T-cell (primary cell): ENCODE results near the gene LEMD3. TPM values are rescaled to one million over a fixed set of nuclear protein-coding genes. Genes with fewer than 3 reads are reported as not detected.
"Not testable (repeated sequence)": the region's sequence is repeated elsewhere in the genome, so short reads cannot be mapped to it uniquely, and the experiment has no call there.

Experiments
- ATAC-seq, 4 experiments: fragments of 200-7000 bp in 3 of 4; fragments of 150-1000 bp in 1 of 4; cut with Tn5 transposase; replicated peaks in 1 of 4; 1 replicate in 3 of 4; 2 replicates in 1 of 4; pipeline ENCODE4 v1.10.0; 2021; ENCODE audit warnings: moderate library complexity in 3 of 4, mild to moderate bottlenecking in 2 of 4, moderate number of reproducible peaks in 1 of 4
- CTCF ChIA-PET, 2 donors: fragments of 300-600 bp; sonication (Branson Sonifier 250); formaldehyde crosslinking; loops; one replicate each; lab custom pipeline; 2022; ENCODE audit warnings: antibody characterized with exemption in 2 of 2; lab: Charles Lee
- POLR2A ChIA-PET, 2 donors: fragments of 300-600 bp; sonication (Branson Sonifier 250); formaldehyde crosslinking; loops; one replicate each; lab custom pipeline; 2022; ENCODE audit warnings: antibody characterized with exemption in 2 of 2; lab: Charles Lee
- DNase-seq, 35 experiments: peaks; one replicate each; pipeline versions ENCODE4 v3.0.0 to v3.0.0-alpha.2; 2013 to 2023
- H3K27ac ChIP-seq: one replicate; pipeline ENCODE4 v1.5.1; 2013; ENCODE audit warnings: low read length
- H3K27me3 ChIP-seq, 2 experiments: replicated peaks in 1 of 2; 1 replicate in 1 of 2; 2 replicates in 1 of 2; pipeline versions ENCODE4 v1.6.1 to v1.7.0; 2013; ENCODE audit warnings: low read length in 1 of 2, mixed read lengths in 1 of 2; ENCODE audit not compliant: control insufficient read depth in 2 of 2, insufficient read depth in 2 of 2; ENCODE audit errors: extremely low read depth in 1 of 2
- H3K36me3 ChIP-seq, 2 donors: 1 replicate in 1 of 2; 2 replicates in 1 of 2; pipeline versions ENCODE4 v1.6.1 to v1.7.0; 2013; ENCODE audit warnings: low read length in 1 of 2; ENCODE audit not compliant: control insufficient read depth in 2 of 2, insufficient read depth in 1 of 2; ENCODE audit errors: extremely low read depth in 1 of 2
- H3K4me1 ChIP-seq, 2 experiments: 1 replicate in 1 of 2; 2 replicates in 1 of 2; pipeline versions ENCODE4 v1.6.1 to v1.7.0; 2013; ENCODE audit warnings: low read length in 2 of 2, mixed read lengths in 1 of 2; ENCODE audit not compliant: insufficient read depth in 2 of 2, control insufficient read depth in 1 of 2; ENCODE audit errors: extremely low read depth in 1 of 2
- H3K4me3 ChIP-seq, 2 donors: 1 replicate in 1 of 2; 2 replicates in 1 of 2; pipeline versions ENCODE4 v1.5.1 to v1.7.0; 2013; ENCODE audit warnings: mild to moderate bottlenecking in 2 of 2, low read length in 1 of 2, moderate library complexity in 1 of 2; ENCODE audit not compliant: control insufficient read depth in 1 of 2; ENCODE audit errors: extremely low read depth in 1 of 2
- H3K9me3 ChIP-seq: 2 replicates; pipeline ENCODE4 v1.7.0; 2013
- H3K27ac Mint-ChIP-seq, 2 donors: one replicate each; pipeline ENCODE4 v1.8.0; 2020 to 2021; ENCODE audit warnings: mild to moderate bottlenecking in 2 of 2, mixed read lengths in 2 of 2
- H3K27me3 Mint-ChIP-seq, 2 donors: one replicate each; pipeline ENCODE4 v1.8.0; 2021 to 2022; ENCODE audit warnings: mixed read lengths in 2 of 2
- H3K36me3 Mint-ChIP-seq: one replicate; pipeline ENCODE4 v1.8.0; 2021; ENCODE audit warnings: mixed read lengths
- H3K4me1 Mint-ChIP-seq, 3 donors: one replicate each; pipeline ENCODE4 v1.8.0; 2020 to 2022; ENCODE audit warnings: mixed read lengths in 3 of 3, mild to moderate bottlenecking in 1 of 3
- H3K4me3 Mint-ChIP-seq, 3 donors: one replicate each; pipeline ENCODE4 v1.8.0; 2020 to 2022; ENCODE audit warnings: mild to moderate bottlenecking in 3 of 3, mixed read lengths in 3 of 3, moderate library complexity in 3 of 3
- H3K9me3 Mint-ChIP-seq, 3 donors: one replicate each; pipeline ENCODE4 v1.8.0; 2020 to 2022; ENCODE audit warnings: mixed read lengths in 3 of 3
- WGBS: methylation state at CpG from one replicate; pipeline ENCODE4 v1.1.5; 2013; ENCODE audit warnings: missing lambda C conversion rate; ENCODE audit not compliant: insufficient coverage; 5-methylcytosine and 5-hydroxymethylcytosine counted together
- total RNA-seq, 35 experiments: library from RNA in 6 of 35; stranded (reverse) in 6 of 35; fragments of 120-200 nt in 1 of 35; gene quantifications; one replicate each; pipeline versions ENCODE4 v1.2.1 to v1.2.4 and lab custom pipeline; 2013 to 2026

The LEMD3 gene
- total RNA-seq, 5 donors from 2014 or later (not counting 1 experiment from before 2014, with no cell fraction given): 57.0 to 62.9 (median 58.2) TPM

DNA sequence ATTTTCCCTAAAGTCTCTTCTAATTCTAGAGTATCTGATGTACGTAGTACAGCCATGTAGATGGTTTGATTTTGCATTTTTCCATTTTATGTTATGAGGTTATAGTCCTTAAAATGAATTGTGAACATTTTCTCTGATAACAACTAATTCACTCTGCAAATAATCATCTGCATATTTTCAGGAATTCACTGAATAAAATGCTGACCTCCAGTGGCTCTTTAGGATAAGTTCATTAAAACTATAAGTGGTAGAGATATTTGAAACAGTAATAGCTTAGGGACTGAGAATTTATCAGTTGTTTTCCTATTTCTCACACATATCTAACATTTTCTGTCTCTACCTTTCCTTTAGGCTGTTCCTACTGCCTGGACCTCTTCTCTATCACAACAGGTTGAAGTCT, 113.5 kb downstream of the LEMD3 start:
- peaks cover 7 to 8% (median 7%) of the 10 kb centered on the region in 3 donors for H3K4me1 Mint-ChIP-seq
- Histone ChIP-seq H3K27me3 (peaks cover 0 to 27% of the 10 kb centered on the region in 2 experiments), H3K27ac (no peak overlapping the region), H3K9me3 (no peaks in the 10 kb centered on the region), H3K36me3 (no peaks in the 10 kb centered on the region), H3K4me1 (peaks cover 0 to 6% of the 10 kb centered on the region in 2 experiments), H3K4me3 (no peak overlapping the region)
- CTCF ChIA-PET: interaction anchor here in 1 of 2 donors (0.6 kb wide), 1 partner anchor 21 kb away, joined by 3 read pairs; no protein-coding TSS in a partner anchor
- peaks cover 41 to 44% of the 10 kb centered on the region in 2 donors for H3K27me3 Mint-ChIP-seq
- no peak for DNase-seq
- POLR2A ChIA-PET: no interaction called here
- no peaks in the 10 kb centered on the region for H3K36me3 Mint-ChIP-seq
- H3K4me3 Mint-ChIP-seq: no peak overlapping the region
- no peak overlapping the region for H3K27ac Mint-ChIP-seq
- WGBS: no CpG with 5 or more reads among the region's 1 CpG
- ATAC-seq: no peak
- no peaks in the 10 kb centered on the region for H3K9me3 Mint-ChIP-seq

DNA sequence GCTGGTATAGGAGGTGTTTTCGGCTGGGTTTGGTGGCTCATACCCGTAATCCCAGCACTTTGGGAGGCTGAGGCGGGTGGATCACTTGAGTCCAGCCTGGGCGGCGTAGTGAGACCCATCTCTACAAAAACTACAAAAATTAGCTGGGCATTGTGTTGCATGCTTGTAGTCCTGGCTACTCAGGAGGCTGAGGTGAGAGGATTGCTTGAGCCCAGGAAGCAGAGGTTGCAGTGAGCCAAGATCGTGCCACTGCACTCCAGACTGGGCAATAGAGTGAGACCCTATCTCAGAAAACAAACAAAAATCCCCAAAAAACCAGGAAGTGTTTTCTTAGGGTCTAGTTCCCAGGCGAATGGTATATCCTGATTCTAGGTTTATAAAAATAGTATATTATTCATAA, 116.1 kb downstream of the LEMD3 start:
- H3K36me3 ChIP-seq, DNase-seq, H3K9me3 Mint-ChIP-seq, ATAC-seq, H3K4me1 Mint-ChIP-seq, H3K4me3 ChIP-seq, H3K9me3 ChIP-seq, H3K27ac Mint-ChIP-seq, H3K27ac ChIP-seq, POLR2A ChIA-PET, H3K4me3 Mint-ChIP-seq, H3K36me3 Mint-ChIP-seq, H3K4me1 ChIP-seq, CTCF ChIA-PET: not testable (repeated sequence)
- peaks cover 0 to 14% of the 10 kb centered on the region in 2 experiments for H3K27me3 ChIP-seq
- H3K27me3 Mint-ChIP-seq: peaks cover 30 to 32% of the 10 kb centered on the region in 2 donors
- WGBS: 100% methylated on average over 1 of the region's 7 CpGs

DNA sequence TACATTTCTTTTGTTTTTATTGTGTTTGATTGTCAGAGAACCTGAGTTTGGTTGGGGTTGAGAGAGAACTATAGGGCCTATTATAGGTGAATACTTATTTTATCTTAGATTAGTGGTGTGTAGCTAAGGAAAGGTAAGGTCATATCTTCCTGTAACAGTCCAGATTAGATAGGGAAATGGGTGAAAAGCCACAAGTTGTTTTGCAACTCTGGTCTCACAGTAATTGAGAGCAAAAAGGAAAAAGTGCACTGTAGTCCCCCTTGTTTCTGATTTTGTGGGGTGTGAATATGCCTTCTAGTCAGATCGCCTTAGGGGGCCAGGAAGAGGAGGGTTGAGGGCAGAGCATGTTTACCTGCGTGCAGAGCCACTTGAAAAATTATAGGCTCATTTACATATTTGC, 118.0 kb downstream of the LEMD3 start:
- Mint-ChIP-seq H3K4me3 (no peak overlapping the region), H3K9me3 (no peaks in the 10 kb centered on the region), H3K27me3 (peaks cover 21 to 24% of the 10 kb centered on the region in 2 donors), H3K36me3 (no peaks in the 10 kb centered on the region), H3K4me1 (no peaks in the 10 kb centered on the region), H3K27ac (no peak overlapping the region)
- ChIA-PET CTCF (no interaction called here), POLR2A (no interaction called here)
- peaks cover 0 to 10% of the 10 kb centered on the region in 2 experiments for H3K27me3 ChIP-seq
- DNase-seq (no peak), ATAC-seq (no peak)
- H3K4me1 ChIP-seq: no peaks in the 10 kb centered on the region
- no peak overlapping the region for H3K4me3 ChIP-seq
- WGBS: no CpG with 5 or more reads among the region's 2 CpGs
- H3K27ac ChIP-seq: no peak overlapping the region
- H3K36me3 ChIP-seq: no peaks in the 10 kb centered on the region
- H3K9me3 ChIP-seq: no peaks in the 10 kb centered on the region

DNA sequence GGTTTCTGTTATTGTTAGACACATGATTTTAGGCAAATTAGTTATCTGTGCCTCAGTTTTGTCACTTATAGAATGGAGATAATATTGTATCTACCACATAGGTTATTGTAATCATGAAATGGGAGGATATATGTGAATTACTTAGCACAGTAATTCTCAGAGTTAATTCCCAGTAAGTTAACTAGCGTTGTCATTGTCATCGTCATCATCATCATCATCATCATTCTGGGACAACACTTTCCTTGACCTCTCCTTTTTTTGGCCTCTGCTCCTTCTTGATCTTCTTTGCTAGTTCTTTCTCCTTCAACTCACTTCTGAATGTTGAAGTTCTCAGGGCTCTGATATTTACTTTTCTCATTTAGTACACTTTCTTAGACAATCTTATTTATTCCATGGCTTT, 122.9 kb downstream of the LEMD3 start:
- Histone ChIP-seq H3K4me3 (no peak overlapping the region), H3K27ac (no peak overlapping the region), H3K36me3 (no peaks in the 10 kb centered on the region), H3K4me1 (no peaks in the 10 kb centered on the region), H3K9me3 (no peaks in the 10 kb centered on the region), H3K27me3 (peaks cover 0 to 4% of the 10 kb centered on the region in 2 experiments)
- no peak for ATAC-seq
- POLR2A ChIA-PET: no interaction called here
- CTCF ChIA-PET: no interaction called here
- WGBS: 84% methylated on average over 2 of the region's 2 CpGs
- H3K27ac Mint-ChIP-seq: no peak overlapping the region
- DNase-seq: no peak
- H3K4me1 Mint-ChIP-seq: no peaks in the 10 kb centered on the region
- H3K9me3 Mint-ChIP-seq: peaks cover 4 to 7% (median 6%) of the 10 kb centered on the region in 3 donors
- peaks cover 18 to 21% of the 10 kb centered on the region in 2 donors for H3K27me3 Mint-ChIP-seq
- no peak overlapping the region for H3K4me3 Mint-ChIP-seq
- no peaks in the 10 kb centered on the region for H3K36me3 Mint-ChIP-seq

DNA sequence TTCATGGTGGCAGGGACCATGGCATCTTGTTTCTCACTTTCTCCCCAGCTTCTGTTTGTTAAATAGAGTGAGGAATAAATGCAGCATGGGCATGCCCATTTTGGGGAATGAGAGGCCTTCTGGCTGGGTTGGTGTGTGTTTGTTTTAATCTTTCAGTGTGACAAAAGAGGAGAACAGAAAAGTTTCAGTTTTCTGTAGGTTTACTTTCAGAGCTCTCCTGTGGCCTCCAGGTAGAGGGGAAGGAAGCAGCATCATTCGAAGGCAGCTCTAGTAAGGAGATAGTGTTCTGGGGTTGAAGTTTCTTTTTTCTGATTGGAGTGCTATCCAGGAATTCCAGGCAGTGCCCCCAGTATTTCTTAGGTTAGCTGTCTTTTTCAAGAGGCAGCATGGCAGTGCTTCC, 124.4 kb downstream of the LEMD3 start:
- POLR2A ChIA-PET: no interaction called here

DNA sequence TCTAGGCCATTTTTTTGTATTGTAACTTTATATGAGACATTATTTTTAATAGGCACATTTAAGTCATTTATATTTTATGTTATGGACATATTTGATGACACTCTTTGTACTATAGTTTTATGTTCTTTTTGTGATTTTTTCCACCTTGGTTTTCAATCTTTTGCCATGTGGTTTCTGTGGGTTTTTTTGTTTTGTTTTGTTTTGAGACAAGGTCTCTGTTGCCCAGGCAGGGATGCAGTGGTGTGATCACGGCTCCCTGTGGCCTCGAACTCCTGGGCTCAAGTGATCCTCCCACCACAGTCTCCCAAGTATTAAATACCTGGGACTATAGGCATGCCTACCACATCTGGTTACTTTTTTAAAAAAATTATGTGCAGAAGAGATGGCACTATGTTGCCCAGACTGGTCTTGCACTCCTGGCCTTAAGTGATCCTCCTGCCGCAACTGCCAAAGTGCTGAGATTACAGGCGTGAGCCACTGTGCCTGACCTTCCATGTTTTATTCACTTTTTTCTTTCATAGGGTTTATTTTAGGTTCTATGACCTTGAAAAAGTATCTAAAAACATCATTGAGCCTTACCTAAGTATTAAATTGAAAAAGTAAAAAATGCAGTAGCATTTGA, 125.4 kb downstream of the LEMD3 start:
- Mint-ChIP-seq H3K4me1 (no peaks in the 10 kb centered on the region), H3K4me3 (no peak overlapping the region), H3K9me3 (peaks cover 4 to 7% (median 6%) of the 10 kb centered on the region in 3 donors), H3K27me3 (peaks cover 18 to 21% of the 10 kb centered on the region in 2 donors), H3K27ac (no peak overlapping the region), H3K36me3 (no peaks in the 10 kb centered on the region)
- Histone ChIP-seq H3K36me3 (no peaks in the 10 kb centered on the region), H3K27ac (no peak overlapping the region), H3K4me1 (no peaks in the 10 kb centered on the region), H3K27me3 (peaks cover 0 to 4% of the 10 kb centered on the region in 2 experiments), H3K9me3 (no peaks in the 10 kb centered on the region), H3K4me3 (no peak overlapping the region)
- ChIA-PET POLR2A (no interaction called here), CTCF (interaction anchor here in 1 of 2 donors (0.6 kb wide), 1 partner anchor 499 kb away, joined by 3 read pairs; no protein-coding TSS in a partner anchor)
- no peak for DNase-seq
- no CpG with 5 or more reads among the region's 4 CpGs for WGBS
- ATAC-seq: no peak

More for the DNA sequence above, 124.4 kb downstream of the LEMD3 start:
- peaks cover 14 to 22% of the 10 kb centered on the region in 2 donors for H3K27me3 Mint-ChIP-seq
- no peak overlapping the region for H3K27ac Mint-ChIP-seq
- DNase-seq (no peak), ATAC-seq (no peak)
- Histone ChIP-seq H3K27ac (no peak overlapping the region), H3K27me3 (peaks cover 0 to 4% of the 10 kb centered on the region in 2 experiments), H3K4me1 (no peaks in the 10 kb centered on the region), H3K36me3 (no peaks in the 10 kb centered on the region), H3K4me3 (no peak overlapping the region), H3K9me3 (no peaks in the 10 kb centered on the region)
- CTCF ChIA-PET: no interaction called here
- WGBS: no CpG with 5 or more reads among the region's 1 CpG
- no peak overlapping the region for H3K4me3 Mint-ChIP-seq
- no peaks in the 10 kb centered on the region for H3K4me1 Mint-ChIP-seq
- peaks cover 4 to 7% (median 6%) of the 10 kb centered on the region in 3 donors for H3K9me3 Mint-ChIP-seq
- H3K36me3 Mint-ChIP-seq: no peaks in the 10 kb centered on the region
